ENCODE data around the gene JAK3.
"Not testable (repeated sequence)": the region's sequence is repeated elsewhere in the genome, so short reads cannot be mapped to it uniquely, and the experiment has no call there.

The JAK3 gene

DNA sequence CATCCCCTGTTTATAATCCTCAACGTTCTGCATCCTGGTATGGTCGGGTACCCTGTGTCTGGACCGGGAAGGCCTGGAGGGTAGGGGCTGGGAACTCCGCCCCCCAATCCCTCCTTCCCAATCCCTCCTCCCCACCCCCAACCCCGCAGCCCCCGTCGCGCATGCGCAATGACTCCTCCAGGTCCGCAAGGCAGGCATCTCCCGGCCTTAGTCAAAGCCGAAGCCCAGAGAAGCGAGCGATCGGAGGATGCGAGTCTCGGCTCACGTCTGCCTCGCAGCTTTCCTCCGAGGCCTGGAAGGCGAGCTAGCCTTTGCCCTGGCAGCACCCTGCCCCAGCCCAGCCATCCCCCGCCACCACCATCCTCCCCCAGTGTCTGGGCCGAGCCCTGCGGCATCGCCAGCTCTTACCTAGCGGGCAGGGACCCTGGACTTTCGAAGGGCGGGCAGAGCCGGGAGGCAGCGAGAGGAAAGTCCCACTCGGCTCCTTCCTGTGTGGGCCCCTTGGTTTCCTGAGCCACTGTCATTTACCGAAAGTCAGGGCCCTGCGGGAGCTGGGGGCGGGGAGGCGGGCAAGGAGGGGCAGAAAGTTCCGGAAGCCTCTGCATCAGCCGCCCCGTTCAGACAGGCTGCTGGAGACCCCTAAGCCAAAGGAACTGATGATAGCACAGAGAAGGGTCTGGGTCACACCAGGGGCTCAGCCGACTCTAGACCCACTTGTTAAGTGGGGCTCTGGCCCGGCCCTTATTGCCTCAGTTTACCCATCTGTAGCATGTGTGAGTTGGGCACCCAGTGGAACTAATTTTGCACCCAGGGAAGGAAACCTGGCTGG, at the start of gene JAK3:
Gene JAK3, minus strand, starts transcription at position 445 of the 829 bp plus-strand sequence. CDS start 3,565 bp downstream, outside the sequence.
- DNase-seq: no peak

DNA sequence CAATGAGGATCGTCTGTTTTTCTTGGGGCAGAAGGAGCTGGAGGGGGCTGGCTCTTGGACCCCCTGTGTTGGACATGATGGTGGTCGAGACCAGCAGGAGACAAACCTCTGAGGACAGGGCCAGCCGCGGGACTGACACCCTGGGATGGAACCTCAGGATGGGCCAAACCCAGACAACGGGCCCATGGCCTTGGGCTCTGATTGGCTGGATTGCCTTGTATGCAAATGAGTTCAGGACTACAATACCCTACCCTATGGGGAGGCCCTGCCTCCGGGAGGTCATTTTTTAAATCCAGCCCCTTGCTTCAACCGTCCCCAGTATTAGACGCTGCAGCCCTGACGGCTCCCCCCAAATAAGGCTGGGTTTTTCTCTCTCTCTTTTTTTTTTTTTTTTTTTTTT, 46.0 kb upstream of the JAK3 start:
- no peak for DNase-seq

DNA sequence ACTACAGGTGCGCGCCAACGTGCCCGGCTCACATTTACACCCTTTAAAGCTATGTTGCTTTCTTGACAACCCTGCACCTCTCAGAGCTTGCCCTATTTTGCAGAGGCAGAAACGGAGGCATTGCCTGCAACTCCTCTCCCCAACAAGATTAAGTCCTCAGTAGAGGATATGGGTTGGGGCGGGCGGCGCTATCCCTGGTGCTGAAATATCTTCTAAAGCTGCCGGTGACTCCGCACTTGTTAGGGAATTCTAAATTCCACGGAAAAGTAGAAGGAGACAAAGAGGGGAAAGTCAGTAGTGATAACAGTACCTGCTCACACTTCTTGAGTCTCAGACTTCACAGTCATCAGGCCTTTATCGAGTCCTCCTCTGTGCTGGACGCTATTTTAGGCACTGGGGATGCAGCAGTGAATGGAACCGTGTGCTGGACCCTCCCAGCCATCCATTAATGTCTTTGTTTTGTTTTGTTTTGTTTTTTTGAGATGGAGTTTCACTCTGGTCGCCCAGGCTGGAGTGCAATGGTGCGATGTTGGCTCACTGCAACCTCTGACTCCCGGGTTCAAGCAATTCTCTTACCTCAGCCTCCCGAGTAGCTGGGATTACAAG, 41.9 kb upstream of the JAK3 start:
- DNase-seq: no peak

DNA sequence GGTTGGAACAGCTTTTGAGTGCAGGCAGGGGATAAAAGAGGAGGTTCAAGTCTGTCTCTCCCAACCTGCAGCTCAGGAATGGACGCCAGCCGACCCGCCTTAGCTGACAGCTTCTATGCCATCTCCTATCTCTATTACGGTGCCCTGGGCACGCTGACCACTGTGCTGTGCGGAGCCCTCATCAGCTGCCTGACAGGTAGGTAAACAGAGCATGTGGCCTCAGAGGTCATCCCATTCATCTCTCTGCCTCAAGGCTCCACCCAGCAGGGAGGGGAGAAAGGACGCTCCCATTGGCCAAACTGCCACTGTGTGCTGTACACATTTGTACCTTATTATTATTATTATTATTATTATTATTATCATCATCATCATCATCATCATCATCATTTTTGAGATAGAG, 40.5 kb upstream of the JAK3 start:
- no peak for DNase-seq

GRCh38 chr19:17887221-17887620, 39.4 kb upstream of the JAK3 start:
- not testable (repeated sequence) for DNase-seq

- DNase-seq: no peak
Observed at GRCh38 chr19:17886515-17886914, 38.7 kb upstream of the JAK3 start.

DNA sequence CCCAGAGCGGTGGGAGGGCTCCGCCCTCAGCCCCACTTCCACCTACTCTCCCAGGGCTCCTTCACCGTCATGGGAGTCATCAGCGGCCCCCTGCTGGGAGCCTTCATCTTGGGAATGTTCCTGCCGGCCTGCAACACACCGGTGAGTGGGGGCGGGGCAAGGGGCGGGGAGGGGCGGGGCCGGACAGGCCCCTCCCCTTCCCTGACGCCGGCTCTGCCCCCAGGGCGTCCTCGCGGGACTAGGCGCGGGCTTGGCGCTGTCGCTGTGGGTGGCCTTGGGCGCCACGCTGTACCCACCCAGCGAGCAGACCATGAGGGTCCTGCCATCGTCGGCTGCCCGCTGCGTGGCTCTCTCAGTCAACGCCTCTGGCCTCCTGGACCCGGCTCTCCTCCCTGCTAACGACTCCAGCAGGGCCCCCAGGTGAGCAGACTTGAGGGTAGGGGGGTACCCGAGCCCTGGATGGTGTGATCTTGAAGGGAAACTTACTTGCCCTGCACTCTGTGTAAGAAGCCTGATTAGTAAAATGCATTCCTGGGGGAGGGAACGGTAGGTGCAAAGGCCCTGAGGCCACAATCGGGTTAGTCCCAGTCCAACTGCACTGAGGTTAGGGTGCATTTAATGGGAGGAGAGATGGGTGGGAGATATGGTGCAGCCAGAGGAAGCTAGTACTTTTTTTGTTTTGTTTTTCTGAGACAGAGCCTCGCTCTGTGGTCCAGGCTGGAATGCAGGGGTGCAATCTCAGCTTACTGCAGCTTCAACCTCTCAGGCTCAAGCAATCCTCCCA, 36.0 kb upstream of the JAK3 start:
- DNase-seq: no peak

DNA sequence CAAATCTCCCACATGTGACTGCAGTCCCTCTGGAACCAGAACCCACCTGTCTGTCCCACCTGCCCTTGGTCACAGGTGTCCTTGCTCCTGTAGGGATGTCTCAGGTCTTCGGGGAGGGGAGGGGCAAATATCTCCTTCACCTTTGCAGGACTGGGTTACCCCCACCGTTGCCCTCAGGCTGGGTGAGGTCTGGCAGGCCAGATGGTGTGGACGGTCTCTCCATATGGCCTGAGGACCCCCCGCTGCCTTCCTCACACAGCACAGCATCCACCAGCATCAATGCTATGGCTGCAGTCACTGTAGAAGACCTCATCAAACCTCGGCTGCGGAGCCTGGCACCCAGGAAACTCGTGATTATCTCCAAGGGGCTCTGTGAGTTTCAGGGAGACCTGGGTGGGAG, 33.9 kb upstream of the JAK3 start:
- DNase-seq: no peak

DNA sequence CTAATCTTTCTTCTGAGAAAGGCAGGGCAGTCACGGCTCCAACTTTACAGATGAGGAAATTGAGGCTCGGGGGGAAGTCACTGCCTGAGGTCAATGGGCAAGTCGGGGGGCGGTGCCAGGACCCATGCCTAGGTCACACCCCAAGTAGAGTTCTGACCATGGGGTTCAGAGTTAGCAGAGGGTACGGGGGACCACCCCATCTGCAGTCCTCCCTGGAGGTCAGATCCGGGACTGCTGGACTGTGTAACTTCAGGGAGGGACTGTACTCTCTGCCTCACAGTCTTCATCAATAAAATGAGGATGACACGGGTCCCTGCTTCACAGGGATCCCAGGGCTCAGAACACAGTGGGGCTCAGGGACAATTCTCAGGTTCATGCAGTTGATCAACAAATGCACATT, 31.7 kb upstream of the JAK3 start:
- no peak for DNase-seq

DNA sequence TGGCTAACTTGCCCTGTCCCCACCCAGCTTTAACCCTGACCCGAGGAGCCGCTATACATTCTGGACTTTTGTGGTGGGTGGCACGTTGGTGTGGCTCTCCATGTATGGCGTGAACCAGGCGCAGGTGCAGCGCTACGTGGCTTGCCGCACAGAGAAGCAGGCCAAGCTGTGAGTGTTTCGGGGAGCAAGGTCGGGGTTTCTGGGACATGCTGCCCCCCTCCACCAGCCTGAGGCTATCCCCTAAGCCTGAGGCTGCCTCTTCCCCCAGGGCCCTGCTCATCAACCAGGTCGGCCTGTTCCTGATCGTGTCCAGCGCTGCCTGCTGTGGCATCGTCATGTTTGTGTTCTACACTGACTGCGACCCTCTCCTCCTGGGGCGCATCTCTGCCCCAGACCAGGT, 29.9 kb upstream of the JAK3 start:
- no peak for DNase-seq

GRCh38 chr19:17874758-17875135, 27.0 kb upstream of the JAK3 start:
- no peak for DNase-seq

DNA sequence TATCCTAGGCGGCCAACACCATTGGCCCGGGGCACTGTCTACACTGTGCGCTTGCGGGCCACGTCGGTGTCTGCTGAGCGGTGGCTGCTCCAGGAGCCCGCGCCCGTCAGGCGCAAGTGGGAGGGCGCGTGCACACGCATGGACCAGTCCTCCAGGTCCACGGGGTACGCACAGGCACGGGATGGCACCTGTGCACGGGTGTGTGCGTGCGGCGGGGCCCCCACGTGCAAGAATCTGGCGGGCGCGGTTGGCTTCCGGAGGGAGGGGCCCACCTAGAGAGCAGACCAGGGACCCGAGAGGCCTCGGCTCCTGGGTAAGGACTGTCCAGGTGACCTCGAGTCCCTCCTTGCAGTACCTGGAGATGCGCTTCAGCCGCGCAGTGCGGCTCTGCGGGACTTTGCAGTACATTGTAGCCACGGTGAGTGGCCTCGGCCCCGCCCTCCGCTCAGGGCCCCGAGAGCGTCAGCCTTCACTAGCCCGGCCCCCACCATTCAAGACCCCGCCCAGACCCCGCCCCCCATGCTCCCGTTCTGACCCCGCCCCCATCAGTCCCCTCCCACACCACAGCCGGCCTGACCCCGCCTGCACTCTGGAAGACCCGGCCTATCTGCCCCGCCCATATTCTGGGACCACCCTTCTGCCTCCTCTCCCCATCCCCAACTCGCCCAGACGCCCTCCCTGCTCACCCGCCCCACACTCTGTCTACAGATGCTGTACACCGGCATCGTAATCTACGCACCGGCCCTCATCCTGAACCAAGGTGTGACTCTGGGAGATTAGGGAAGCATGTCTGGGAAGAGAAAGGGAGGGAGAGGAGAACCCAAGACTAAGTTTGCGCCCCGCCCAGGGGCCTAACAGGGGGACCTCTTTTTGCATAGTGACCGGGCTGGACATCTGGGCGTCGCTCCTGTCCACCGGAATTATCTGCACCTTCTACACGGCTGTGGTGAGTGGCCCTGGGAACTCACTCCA, 26.3 kb upstream of the JAK3 start:
- DNase-seq: no peak

DNA sequence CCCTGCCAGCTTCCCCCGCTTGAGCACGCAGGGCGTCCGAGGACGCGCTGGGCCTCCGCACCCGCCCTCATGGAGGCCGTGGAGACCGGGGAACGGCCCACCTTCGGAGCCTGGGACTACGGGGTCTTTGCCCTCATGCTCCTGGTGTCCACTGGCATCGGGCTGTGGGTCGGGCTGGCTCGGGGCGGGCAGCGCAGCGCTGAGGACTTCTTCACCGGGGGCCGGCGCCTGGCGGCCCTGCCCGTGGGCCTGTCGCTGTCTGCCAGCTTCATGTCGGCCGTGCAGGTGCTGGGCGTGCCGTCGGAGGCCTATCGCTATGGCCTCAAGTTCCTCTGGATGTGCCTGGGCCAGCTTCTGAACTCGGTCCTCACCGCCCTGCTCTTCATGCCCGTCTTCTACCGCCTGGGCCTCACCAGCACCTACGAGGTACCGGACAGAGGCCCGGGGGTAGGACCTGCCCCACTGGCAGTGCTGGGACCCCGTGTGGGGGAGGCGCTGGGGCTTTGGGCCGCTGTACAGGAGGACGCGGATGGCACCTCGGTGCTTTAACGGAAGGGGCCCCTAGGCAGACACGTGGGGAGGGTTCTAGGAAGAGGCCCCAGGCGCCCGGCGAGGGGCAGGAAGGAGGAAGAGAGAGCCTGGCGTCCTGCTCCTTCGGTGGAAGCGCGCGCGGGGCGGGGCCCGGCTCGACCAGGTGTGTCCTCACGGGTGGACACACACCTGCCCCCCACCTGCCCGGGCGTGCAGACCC, 24.6 kb upstream of the JAK3 start:
- DNase-seq: no peak

DNA sequence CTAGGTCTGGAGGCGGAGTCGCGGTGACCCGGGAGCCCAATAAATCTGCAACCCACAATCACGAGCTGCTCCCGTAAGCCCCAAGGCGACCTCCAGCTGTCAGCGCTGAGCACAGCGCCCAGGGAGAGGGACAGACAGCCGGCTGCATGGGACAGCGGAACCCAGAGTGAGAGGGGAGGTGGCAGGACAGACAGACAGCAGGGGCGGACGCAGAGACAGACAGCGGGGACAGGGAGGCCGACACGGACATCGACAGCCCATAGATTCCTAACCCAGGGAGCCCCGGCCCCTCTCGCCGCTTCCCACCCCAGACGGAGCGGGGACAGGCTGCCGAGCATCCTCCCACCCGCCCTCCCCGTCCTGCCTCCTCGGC, 24.1 kb upstream of the JAK3 start, which contains the start of gene SLC5A5:
Gene SLC5A5, plus strand, starts transcription at position 68 of the 373 bp plus-strand sequence. CDS start 375 bp downstream, outside the sequence.
- no peak for DNase-seq

- DNase-seq: no peak
Observed at GRCh38 chr19:17871032-17871877, 23.5 kb upstream of the JAK3 start.

- DNase-seq: no peak
Observed at GRCh38 chr19:17869114-17869608, 21.4 kb upstream of the JAK3 start.

DNA sequence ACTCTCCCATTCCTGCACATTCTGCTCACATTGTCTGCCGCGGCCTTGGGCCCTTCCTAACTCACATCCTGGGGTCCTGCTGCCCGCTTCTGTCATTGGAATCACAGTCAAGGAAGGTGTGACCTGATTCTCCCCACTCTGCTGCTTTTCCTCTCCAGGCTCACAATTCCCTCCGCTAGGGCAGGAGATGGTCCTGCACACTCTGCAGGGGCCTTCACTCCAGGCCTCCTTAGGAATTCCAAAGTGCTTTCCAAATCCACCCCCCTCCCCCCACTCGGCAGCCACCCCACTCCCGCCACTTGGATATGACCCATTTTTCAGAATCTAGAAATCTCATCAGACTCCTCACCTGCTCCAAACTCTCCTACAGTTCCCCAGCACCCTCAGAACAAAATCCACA, 20.9 kb upstream of the JAK3 start:
- no peak for DNase-seq

DNA sequence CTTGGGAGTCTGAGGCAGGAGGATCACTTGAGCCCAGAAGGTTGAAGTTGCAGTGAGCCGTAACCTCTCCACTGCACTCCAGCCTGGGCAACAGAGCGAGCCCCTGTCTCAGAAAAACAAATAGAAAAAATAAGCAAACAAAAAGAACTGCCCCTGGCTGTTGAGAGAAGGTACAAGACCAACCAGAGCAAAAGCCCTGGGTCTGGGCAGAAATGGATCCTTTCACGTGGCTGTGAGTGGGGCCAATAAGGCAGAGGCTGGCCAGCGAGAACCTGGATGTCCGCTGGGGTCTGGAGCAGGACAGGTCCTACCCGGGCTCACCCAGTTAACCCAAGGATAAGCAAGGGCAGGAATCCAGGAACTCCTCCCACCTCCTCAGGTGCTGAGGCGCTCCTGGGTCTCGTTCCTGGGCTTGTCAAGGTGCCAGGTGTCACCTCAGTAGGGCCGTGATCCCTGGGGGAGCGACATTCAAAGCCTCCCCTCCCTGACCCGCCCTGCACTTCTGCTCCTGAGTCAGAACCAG, 19.2 kb upstream of the JAK3 start:
- DNase-seq: no peak

GRCh38 chr19:17866312-17866963, 18.7 kb upstream of the JAK3 start:
- DNase-seq: no peak

All from NCI-H1417 treated with DMSO at 0.1 percent for 48 hours (cell line).